H9 (cell line): Measurements from ENCODE around the gene ACTN2. TPM values are rescaled to one million over a fixed set of nuclear protein-coding genes. Genes with fewer than 3 reads are reported as not detected.

Experiments
- DNase-seq: peaks from one replicate; pipeline ENCODE4 v3.0.0-alpha.2; 2017
- H2AFZ ChIP-seq: one replicate; pipeline ENCODE4 v1.6.1; 2013; ENCODE audit warnings: mild to moderate bottlenecking, low read length, control low read depth, moderate library complexity
- H2AK5ac ChIP-seq: 2 replicates; pipeline ENCODE4 v1.6.1; 2013; ENCODE audit warnings: low read length, control low read depth, mixed read lengths; ENCODE audit not compliant: insufficient read length
- H2BK120ac ChIP-seq: one replicate; pipeline ENCODE4 v1.6.1; 2013; ENCODE audit warnings: low read depth, mild to moderate bottlenecking, low read length, control low read depth, inconsistent platforms; ENCODE audit not compliant: poor library complexity, severe bottlenecking
- H2BK12ac ChIP-seq: 2 replicates; pipeline ENCODE4 v1.6.1; 2013; ENCODE audit warnings: low read length, control low read depth, mixed read lengths, low read depth; ENCODE audit not compliant: insufficient read length
- H2BK15ac ChIP-seq: 2 replicates; pipeline ENCODE4 v1.6.1; 2013; ENCODE audit warnings: low read depth, low read length, control low read depth
- H2BK20ac ChIP-seq: one replicate; pipeline ENCODE4 v1.6.1; 2013; ENCODE audit warnings: low read depth, mild to moderate bottlenecking, low read length, control low read depth, inconsistent platforms; ENCODE audit not compliant: poor library complexity, severe bottlenecking
- H2BK5ac ChIP-seq: 2 replicates; pipeline ENCODE4 v1.6.1; 2013; ENCODE audit warnings: low read length, control low read depth, mixed read lengths; ENCODE audit not compliant: insufficient read length
- H3K14ac ChIP-seq: 2 replicates; pipeline ENCODE4 v1.6.1; 2013; ENCODE audit warnings: low read length, control low read depth; ENCODE audit not compliant: insufficient read depth
- H3K18ac ChIP-seq: 2 replicates; pipeline ENCODE4 v1.6.1; 2013; ENCODE audit warnings: low read depth, mild to moderate bottlenecking, mixed read lengths, low read length, control low read depth; ENCODE audit not compliant: insufficient read length
- H3K23ac ChIP-seq: 2 replicates; pipeline ENCODE4 v1.6.1; 2013; ENCODE audit warnings: low read length, control low read depth, mixed read lengths, low read depth; ENCODE audit not compliant: insufficient read length
- H3K23me2 ChIP-seq: 2 replicates; pipeline ENCODE4 v1.6.1; 2013; ENCODE audit warnings: low read depth, mild to moderate bottlenecking, mixed read lengths, low read length, control low read depth; ENCODE audit not compliant: insufficient read length, poor library complexity, severe bottlenecking
- H3K27ac ChIP-seq: 2 replicates; pipeline ENCODE4 v1.5.1; 2013; ENCODE audit warnings: low read length, control low read depth, mixed read lengths, low read depth; ENCODE audit not compliant: insufficient read length
- H3K27me3 ChIP-seq: 2 replicates; pipeline ENCODE4 v1.6.1; 2013; ENCODE audit warnings: low read length, control low read depth, inconsistent platforms; ENCODE audit not compliant: insufficient read depth
- H3K4ac ChIP-seq: 2 replicates; pipeline ENCODE4 v1.6.1; 2013; ENCODE audit warnings: low read depth, mild to moderate bottlenecking, control low read depth, inconsistent platforms, low read length, moderate library complexity
- H3K4me1 ChIP-seq: 2 replicates; pipeline ENCODE4 v1.6.1; 2013; ENCODE audit warnings: low read length, control low read depth, inconsistent platforms; ENCODE audit not compliant: insufficient read depth
- H3K4me2 ChIP-seq: 2 replicates; pipeline ENCODE4 v1.6.1; 2013; ENCODE audit warnings: low read length, control low read depth, mixed read lengths; ENCODE audit not compliant: insufficient read length, insufficient read depth
- H3K56ac ChIP-seq: 2 replicates; pipeline ENCODE4 v1.6.1; 2013; ENCODE audit warnings: low read depth, mild to moderate bottlenecking, mixed read lengths, low read length, control low read depth; ENCODE audit not compliant: insufficient read length
- H3K79me1 ChIP-seq: 2 replicates; pipeline ENCODE4 v1.6.1; 2013; ENCODE audit warnings: low read depth, mild to moderate bottlenecking, moderate library complexity, low read length, control low read depth, inconsistent platforms; ENCODE audit not compliant: insufficient read depth, poor library complexity, severe bottlenecking
- H3K79me2 ChIP-seq: 2 replicates; pipeline ENCODE4 v1.6.1; 2013; ENCODE audit warnings: low read length, control low read depth, inconsistent platforms; ENCODE audit not compliant: insufficient read depth
- H3K9ac ChIP-seq: 2 replicates; pipeline ENCODE4 v1.6.1; 2013; ENCODE audit warnings: low read length, control low read depth, mixed read lengths; ENCODE audit not compliant: insufficient read length; ENCODE audit errors: extremely low read depth
- H3K9me3 ChIP-seq: one replicate; pipeline ENCODE4 v1.6.1; 2013; ENCODE audit warnings: low read depth, low read length, inconsistent platforms; ENCODE audit not compliant: control insufficient read depth
- H3T11ph ChIP-seq: one replicate; pipeline ENCODE4 v1.6.1; 2013; ENCODE audit warnings: mild to moderate bottlenecking, low read length, control low read depth, inconsistent platforms
- H4K20me1 ChIP-seq: one replicate; pipeline ENCODE4 v1.6.1; 2013; ENCODE audit not compliant: control insufficient read depth, insufficient read length, insufficient read depth
- H4K5ac ChIP-seq: 2 replicates; pipeline ENCODE4 v1.6.1; 2013; ENCODE audit warnings: low read depth, mild to moderate bottlenecking, mixed read lengths, low read length, control low read depth; ENCODE audit not compliant: insufficient read length
- H4K8ac ChIP-seq: replicated peaks from 2 replicates; pipeline ENCODE4 v1.6.1; 2013; ENCODE audit warnings: low read length, control low read depth, mixed read lengths, low read depth; ENCODE audit not compliant: insufficient read length
- H4K91ac ChIP-seq: 2 replicates; pipeline ENCODE4 v1.6.1; 2013; ENCODE audit warnings: low read depth, mild to moderate bottlenecking, moderate library complexity, mixed read lengths, low read length, control low read depth; ENCODE audit not compliant: insufficient read length
- H3K27ac Mint-ChIP-seq, 3 experiments: 2 replicates in 2 of 3; 3 replicates in 1 of 3; pipeline ENCODE4 v1.8.0; 2020 to 2021; ENCODE audit warnings: mixed read lengths in 3 of 3, mild to moderate bottlenecking in 1 of 3, moderate library complexity in 1 of 3
- H3K27me3 Mint-ChIP-seq: 2 replicates; pipeline ENCODE4 v1.8.0; 2021; ENCODE audit warnings: low read depth, mild to moderate bottlenecking, moderate library complexity, mixed read lengths
- H3K36me3 Mint-ChIP-seq, 3 experiments: 2 replicates in 2 of 3; 3 replicates in 1 of 3; pipeline ENCODE4 v1.8.0; 2020 to 2021; ENCODE audit warnings: low read depth in 3 of 3, mixed read lengths in 3 of 3; ENCODE audit not compliant: insufficient read depth in 1 of 3
- H3K4me1 Mint-ChIP-seq, 2 experiments: 2 replicates each; pipeline ENCODE4 v1.8.0; 2020; ENCODE audit warnings: mixed read lengths in 2 of 2
- H3K4me3 Mint-ChIP-seq, 2 experiments: 2 replicates in 1 of 2; 3 replicates in 1 of 2; pipeline ENCODE4 v1.8.0; 2020 to 2021; ENCODE audit warnings: mild to moderate bottlenecking in 2 of 2, mixed read lengths in 2 of 2, moderate library complexity in 1 of 2
- H3K9me3 Mint-ChIP-seq, 2 experiments: 2 replicates in 1 of 2; 3 replicates in 1 of 2; pipeline ENCODE4 v1.8.0; 2020; ENCODE audit warnings: mild to moderate bottlenecking in 2 of 2, mixed read lengths in 2 of 2, moderate library complexity in 1 of 2
- CTCF ChIP-seq: fragments of 200-600 bp; sonication (generic); conservative IDR thresholded peaks from 3 replicates; pipeline ENCODE4 v1.8.0; 2021; ENCODE audit warnings: antibody characterized with exemption, mild to moderate bottlenecking
- WGBS: extraction: QIAGEN DNeasy Blood & Tissue Kit; methylation state at CpG from one replicate; pipeline ENCODE4 v1.1.7; 2013; ENCODE audit warnings: missing lambda C conversion rate, low lambda C conversion rate, mixed read lengths; ENCODE audit not compliant: insufficient read length; ENCODE audit errors: extremely low coverage; 5-methylcytosine and 5-hydroxymethylcytosine counted together
- total RNA-seq: library from RNA; stranded (reverse); gene quantifications from 2 replicates; pipeline ENCODE4 v1.2.1, GENCODE V29; 2021

Gene ACTN2
- total RNA-seq, 1 experiment from 2014 or later, result 2.3 TPM

- H3K27ac ChIP-seq, result no peak overlapping the region
Measured at GRCh38 chr1:236706183-236706582, 19.9 kb downstream of the ACTN2 start.

More at GRCh38 chr1:236706183-236706582, 19.9 kb downstream of the ACTN2 start:
- no peaks in the 10 kb centered on the region for H4K20me1 ChIP-seq
- no peak overlapping the region for H3K14ac ChIP-seq
- no peak overlapping the region for H2AK5ac ChIP-seq
- no peak overlapping the region for H4K8ac ChIP-seq
- H3T11ph ChIP-seq, result no peak overlapping the region
- no peak overlapping the region for H4K5ac ChIP-seq
- no peaks in the 10 kb centered on the region; the same call in 1 of the 2 replicates for H3K27me3 Mint-ChIP-seq
- H3K23me2 ChIP-seq, result no peaks in the 10 kb centered on the region
- no peaks in the 10 kb centered on the region for H3K36me3 Mint-ChIP-seq
- no peak overlapping the region for H2BK15ac ChIP-seq
- no peak overlapping the region for H2BK12ac ChIP-seq
- no peak overlapping the region for H3K4ac ChIP-seq
- no peak for TF ChIP-seq CTCF
- H2BK5ac ChIP-seq, result no peak overlapping the region
- no CpG with 5 or more reads among the region's 1 CpG for WGBS
- no peak overlapping the region for H3K9ac ChIP-seq
- no peak overlapping the region for H2AFZ ChIP-seq
- no peaks in the 10 kb centered on the region for H3K9me3 Mint-ChIP-seq
- no peak overlapping the region for H2BK120ac ChIP-seq
- H3K18ac ChIP-seq, result no peak overlapping the region
- H4K91ac ChIP-seq, result no peak overlapping the region
- H3K56ac ChIP-seq, result no peak overlapping the region
- H3K23ac ChIP-seq, result no peak overlapping the region
- no peaks in the 10 kb centered on the region for H3K79me2 ChIP-seq
- H2BK20ac ChIP-seq, result no peak overlapping the region
- no peak overlapping the region for H3K27ac Mint-ChIP-seq
- no peaks in the 10 kb centered on the region for H3K79me1 ChIP-seq
- no peaks in the 10 kb centered on the region for H3K9me3 ChIP-seq
- H3K27me3 ChIP-seq, result no peaks in the 10 kb centered on the region
- no peaks in the 10 kb centered on the region for H3K4me1 ChIP-seq
- no peak overlapping the region for H3K4me2 ChIP-seq
- DNase-seq, result no peak
- no peak overlapping the region for H3K4me3 Mint-ChIP-seq
- H3K4me1 Mint-ChIP-seq, result peaks cover 0 to 5% of the 10 kb centered on the region in 2 experiments; a peak in 2 of 4 replicates
